ENCODE results near the gene C17orf107. TPM values are rescaled to one million over a fixed set of nuclear protein-coding genes. Genes with fewer than 3 reads are reported as not detected.

The C17orf107 gene
- total and polyA plus RNA-seq, 2 of the 13 experiments (the other 11 are each of a cell fraction or from before 2014, with no cell fraction given): 0.20 to 0.59 TPM

GRCh38 chr17:4908711-4909496, 9.6 kb downstream of the C17orf107 start (continued):
- TF ChIP-seq ZNF609 (CRISPR knock-in tag; IDR thresholded peaks at IDR 0.05; ENCODE audit: borderline replicate concordance) (no peak; the same call in 1 of the 2 replicates), AKAP8 (CRISPR knock-in tag; IDR thresholded peaks at IDR 0.05) (0 out of 2 replicates have a peak, but pooled peaks have one; percentile 15), IRF2 (CRISPR knock-in tag; IDR thresholded peaks at IDR 0.05) (peak; percentile 29; the same call in 1 of the 2 replicates), PTBP1 (IDR thresholded peaks at IDR 0.05; ENCODE audit: low read depth, low read length, poor library complexity, severe bottlenecking) (no peak), MTA1 (CRISPR knock-in tag; IDR thresholded peaks at IDR 0.05; ENCODE audit: borderline replicate concordance) (no peak; the same call in 1 of the 2 replicates), JUNB (CRISPR knock-in tag; IDR thresholded peaks at IDR 0.05; ENCODE audit: borderline replicate concordance) (0 out of 2 replicates have a peak, but pooled peaks have one; percentile 56), ZNF746 (CRISPR knock-in tag; IDR thresholded peaks at IDR 0.05) (no peak), HIVEP1 (CRISPR knock-in tag; IDR thresholded peaks at IDR 0.05) (no peak), ERF (CRISPR knock-in tag; IDR thresholded peaks at IDR 0.05) (0 out of 2 replicates have a peak, but pooled peaks have one; percentile 20), FOXP1 (IDR thresholded peaks at IDR 0.05) (no peak), FOXP1 (CRISPR knock-in tag; IDR thresholded peaks at IDR 0.05) (no peak), ZEB1 (IDR thresholded peaks at IDR 0.05; ENCODE audit: insufficient replicate concordance, low read depth) (no peak), HOXA3 (CRISPR knock-in tag; IDR thresholded peaks at IDR 0.05) (peak; percentile 27; the same call in 1 of the 2 replicates), U2AF2 (IDR thresholded peaks at IDR 0.05; ENCODE audit: low read depth, low read length) (no peak), FOXK2 (IDR thresholded peaks at IDR 0.05) (peak; percentile 62; the same call in 1 of the 2 replicates), RARA (CRISPR knock-in tag; IDR thresholded peaks at IDR 0.05) (peak; percentile 18; the same call in 1 of the 2 replicates), CREB1 (IDR thresholded peaks at IDR 0.05) (peak; percentile 3; the same call in 1 of the 2 replicates), CREB1 (CRISPR knock-in tag; IDR thresholded peaks at IDR 0.05) (no peak), GABPB1 (CRISPR knock-in tag; IDR thresholded peaks at IDR 0.05) (peak; percentile 57), ZNF263 (CRISPR knock-in tag; IDR thresholded peaks at IDR 0.05) (no peak), KAT7 (CRISPR knock-in tag; IDR thresholded peaks at IDR 0.05; ENCODE audit: borderline replicate concordance) (no peak; the same call in 1 of the 2 replicates), ZNF543 (CRISPR knock-in tag; IDR thresholded peaks at IDR 0.05) (no peak)
- TF ChIP-seq, protein P1, sequence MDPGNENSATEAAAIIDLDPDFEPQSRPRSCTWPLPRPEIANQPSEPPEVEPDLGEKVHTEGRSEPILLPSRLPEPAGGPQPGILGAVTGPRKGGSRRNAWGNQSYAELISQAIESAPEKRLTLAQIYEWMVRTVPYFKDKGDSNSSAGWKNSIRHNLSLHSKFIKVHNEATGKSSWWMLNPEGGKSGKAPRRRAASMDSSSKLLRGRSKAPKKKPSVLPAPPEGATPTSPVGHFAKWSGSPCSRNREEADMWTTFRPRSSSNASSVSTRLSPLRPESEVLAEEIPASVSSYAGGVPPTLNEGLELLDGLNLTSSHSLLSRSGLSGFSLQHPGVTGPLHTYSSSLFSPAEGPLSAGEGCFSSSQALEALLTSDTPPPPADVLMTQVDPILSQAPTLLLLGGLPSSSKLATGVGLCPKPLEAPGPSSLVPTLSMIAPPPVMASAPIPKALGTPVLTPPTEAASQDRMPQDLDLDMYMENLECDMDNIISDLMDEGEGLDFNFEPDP (CRISPR knock-in tag; conservative IDR thresholded peaks at IDR 0.05): 0 out of 2 replicates have a peak, but pooled peaks have one; percentile 79

Data from HepG2 (cell line).